GM19193 (cell line): Measurements from ENCODE around the gene CLDN7.

ENCODE experiments used
- POLR2A ChIP-seq: IDR thresholded peaks from 4 replicates; pipeline ENCODE4 v1.6.1; 2011; ENCODE audit not compliant: insufficient read depth, insufficient read length; ENCODE audit errors: extremely low read depth

Gene CLDN7

GRCh38 chr17:7214300-7215135, 47.8 kb downstream of the CLDN7 start:
- TF ChIP-seq POLR2A: no peak

DNA sequence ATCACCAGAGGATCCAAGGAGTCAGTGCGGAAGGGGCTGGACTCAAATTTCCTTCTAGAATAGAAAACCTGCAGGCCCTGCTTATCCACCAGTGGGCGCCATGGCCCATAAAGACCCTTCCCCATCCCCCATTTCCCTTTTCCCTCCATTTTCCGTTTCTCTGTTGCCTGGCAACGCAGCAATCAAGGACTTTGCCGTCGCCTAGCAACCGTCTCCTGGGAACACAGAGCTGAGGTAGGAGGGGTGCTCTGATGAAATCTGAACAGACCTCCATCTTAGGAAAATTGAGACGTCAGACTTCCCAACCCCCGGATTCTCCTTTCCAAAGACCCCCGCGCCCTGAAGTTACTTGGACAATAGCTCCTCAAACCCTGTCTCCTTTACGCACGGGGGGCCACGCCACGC, 48.4 kb downstream of the CLDN7 start:
- TF ChIP-seq POLR2A: no peak

DNA sequence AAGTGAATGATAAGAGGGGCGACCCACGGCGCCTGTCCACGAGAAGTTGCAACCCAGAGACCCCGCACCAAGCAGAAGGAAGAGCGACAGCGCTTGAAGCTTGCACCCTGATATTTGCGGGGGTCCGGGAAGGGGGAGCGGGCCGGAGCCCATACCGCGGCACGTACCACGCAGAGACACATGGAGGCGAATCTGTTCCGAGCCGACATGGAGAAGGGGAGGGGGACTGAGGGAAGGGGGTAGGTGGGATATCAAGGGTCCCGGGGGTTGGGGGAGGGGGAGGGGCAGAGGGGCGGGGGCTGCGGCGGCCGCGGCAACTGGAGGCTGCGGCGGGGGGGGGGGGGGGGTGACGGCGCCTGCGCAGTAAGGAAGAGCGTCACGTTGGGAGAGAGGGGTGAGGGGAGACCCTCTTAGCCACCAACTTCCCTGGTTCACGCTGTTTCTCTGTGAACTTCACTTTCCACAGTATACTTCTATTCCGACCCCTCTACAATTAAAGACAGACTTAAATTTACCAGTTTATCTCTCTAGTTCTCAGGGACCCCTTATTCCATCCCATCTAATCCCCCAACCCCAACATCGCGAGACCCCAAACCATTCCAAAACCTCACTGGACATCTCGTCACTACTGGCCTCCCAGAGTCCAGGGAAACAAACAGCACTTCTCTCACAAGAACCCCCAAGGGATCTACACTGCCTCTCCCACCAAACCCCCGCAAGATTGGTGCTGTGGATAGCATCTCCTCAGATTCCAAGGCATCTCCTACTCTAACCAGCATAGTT, 50.6 kb downstream of the CLDN7 start:
- no peak for TF ChIP-seq POLR2A
